Activated CD8-positive, alpha-beta memory T cell treated with anti-CD3 and anti-CD28 coated beads, Interleukin-2, amount 50 U/mL, for 48 hours (primary cell): ENCODE measurements around the gene TMEM218.

ENCODE experiments used
- DNase-seq: peaks from one replicate; pipeline ENCODE4 v3.0.0-alpha.2; 2020

Gene TMEM218

GRCh38 chr11:125088576-125089455 is 22.6 kb downstream of the TMEM218 start:
- DNase-seq: no peak

GRCh38 chr11:125088123-125088522 is 23.3 kb downstream of the TMEM218 start:
- DNase-seq: no peak

- no peak for DNase-seq
These were observed 24.7 kb downstream of the TMEM218 start for GRCh38 chr11:125086633-125087296.

- DNase-seq: peak; percentile 46
These were observed 25.9 kb downstream of the TMEM218 start for GRCh38 chr11:125085301-125086081.

- DNase-seq: no peak
These were observed 26.6 kb downstream of the TMEM218 start for GRCh38 chr11:125084761-125085231.

- peak; percentile 37 for DNase-seq
These were observed 27.4 kb downstream of the TMEM218 start for GRCh38 chr11:125084057-125084416.

- no peak for DNase-seq
These were observed 27.9 kb downstream of the TMEM218 start for GRCh38 chr11:125083312-125084056.

- DNase-seq: no peak
These were observed 28.7 kb downstream of the TMEM218 start for GRCh38 chr11:125082611-125083311.

- no peak for DNase-seq
These were observed 29.4 kb downstream of the TMEM218 start for GRCh38 chr11:125082040-125082439.

- no peak for DNase-seq
These were observed 30.2 kb downstream of the TMEM218 start for GRCh38 chr11:125081098-125081798.

- DNase-seq: no peak
These were observed 30.9 kb downstream of the TMEM218 start for GRCh38 chr11:125080531-125080911.

GRCh38 chr11:125079878-125080530 is 31.4 kb downstream of the TMEM218 start:
- DNase-seq: no peak

GRCh38 chr11:125079151-125079877 is 32.1 kb downstream of the TMEM218 start:
- DNase-seq: no peak

GRCh38 chr11:125078516-125079140 is 32.8 kb downstream of the TMEM218 start:
- DNase-seq: no peak

- no peak for DNase-seq
These were observed 33.4 kb downstream of the TMEM218 start for GRCh38 chr11:125078016-125078415.

GRCh38 chr11:125076378-125076945 is 35.0 kb downstream of the TMEM218 start:
- no peak for DNase-seq

- DNase-seq: no peak
These were observed 35.5 kb downstream of the TMEM218 start for GRCh38 chr11:125075900-125076317.

- no peak for DNase-seq
These were observed 36.2 kb downstream of the TMEM218 start for GRCh38 chr11:125075242-125075625.
